HL-60 (cell line): ENCODE data around the gene MYO16.
A peak's percentile ranks its signal among the peaks of the same experiment; 100 is the strongest.

ENCODE experiments used
- DNase-seq, 2 experiments: peaks; one replicate each; pipeline ENCODE4 v3.0.0-alpha.2; 2010 to 2020; ENCODE audit warnings: low read depth in 1 of 2, low spot score in 1 of 2
- H3K27ac ChIP-seq: fragments of 250-450 bp; sonication (Bioruptor Pico); replicated peaks from 2 replicates; pipeline ENCODE4 v1.5.1; 2020; ENCODE audit warnings: mild to moderate bottlenecking, moderate library complexity
- H3K27me3 ChIP-seq: fragments of 250-450 bp; sonication (Bioruptor Pico); 2 replicates; pipeline ENCODE4 v1.5.1; 2021; ENCODE audit warnings: mild to moderate bottlenecking, moderate library complexity; ENCODE audit not compliant: insufficient read depth, poor library complexity, severe bottlenecking
- H3K4me3 ChIP-seq: replicated peaks from 2 replicates; pipeline ENCODE4 v1.5.1; 2011; ENCODE audit warnings: mild to moderate bottlenecking, control low read depth, low read length; ENCODE audit not compliant: insufficient read depth
- GABPA ChIP-seq: IDR thresholded peaks from 2 replicates; pipeline ENCODE4 v1.6.1; 2012; ENCODE audit warnings: low read depth
- POLR2AphosphoS5 ChIP-seq: IDR thresholded peaks from 2 replicates; pipeline ENCODE4 v1.6.1; 2012; ENCODE audit warnings: low read depth
- SPI1 ChIP-seq: IDR thresholded peaks from 2 replicates; pipeline ENCODE4 v1.6.1; 2012; ENCODE audit warnings: low read depth, mild to moderate bottlenecking, borderline replicate concordance
- TF ChIP-seq, protein P1 (sequence below): IDR thresholded peaks from one replicate; pipeline ENCODE4 v1.5.1; 2011; ENCODE audit warnings: low read length, control low read depth, inconsistent platforms; ENCODE audit not compliant: insufficient read depth
- TF ChIP-seq, protein P2 (sequence below): IDR thresholded peaks from 2 replicates; pipeline ENCODE4 v1.6.1; 2012; ENCODE audit warnings: low read depth; ENCODE audit not compliant: insufficient replicate concordance

The MYO16 gene

GRCh38 chr13:108962654-108963053 lies 333.2 kb downstream of the MYO16 start:
- no peak for DNase-seq
- TF ChIP-seq, protein P1, sequence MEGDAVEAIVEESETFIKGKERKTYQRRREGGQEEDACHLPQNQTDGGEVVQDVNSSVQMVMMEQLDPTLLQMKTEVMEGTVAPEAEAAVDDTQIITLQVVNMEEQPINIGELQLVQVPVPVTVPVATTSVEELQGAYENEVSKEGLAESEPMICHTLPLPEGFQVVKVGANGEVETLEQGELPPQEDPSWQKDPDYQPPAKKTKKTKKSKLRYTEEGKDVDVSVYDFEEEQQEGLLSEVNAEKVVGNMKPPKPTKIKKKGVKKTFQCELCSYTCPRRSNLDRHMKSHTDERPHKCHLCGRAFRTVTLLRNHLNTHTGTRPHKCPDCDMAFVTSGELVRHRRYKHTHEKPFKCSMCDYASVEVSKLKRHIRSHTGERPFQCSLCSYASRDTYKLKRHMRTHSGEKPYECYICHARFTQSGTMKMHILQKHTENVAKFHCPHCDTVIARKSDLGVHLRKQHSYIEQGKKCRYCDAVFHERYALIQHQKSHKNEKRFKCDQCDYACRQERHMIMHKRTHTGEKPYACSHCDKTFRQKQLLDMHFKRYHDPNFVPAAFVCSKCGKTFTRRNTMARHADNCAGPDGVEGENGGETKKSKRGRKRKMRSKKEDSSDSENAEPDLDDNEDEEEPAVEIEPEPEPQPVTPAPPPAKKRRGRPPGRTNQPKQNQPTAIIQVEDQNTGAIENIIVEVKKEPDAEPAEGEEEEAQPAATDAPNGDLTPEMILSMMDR, result no peak
- TF ChIP-seq SPI1, result no peak
- TF ChIP-seq, protein P2, sequence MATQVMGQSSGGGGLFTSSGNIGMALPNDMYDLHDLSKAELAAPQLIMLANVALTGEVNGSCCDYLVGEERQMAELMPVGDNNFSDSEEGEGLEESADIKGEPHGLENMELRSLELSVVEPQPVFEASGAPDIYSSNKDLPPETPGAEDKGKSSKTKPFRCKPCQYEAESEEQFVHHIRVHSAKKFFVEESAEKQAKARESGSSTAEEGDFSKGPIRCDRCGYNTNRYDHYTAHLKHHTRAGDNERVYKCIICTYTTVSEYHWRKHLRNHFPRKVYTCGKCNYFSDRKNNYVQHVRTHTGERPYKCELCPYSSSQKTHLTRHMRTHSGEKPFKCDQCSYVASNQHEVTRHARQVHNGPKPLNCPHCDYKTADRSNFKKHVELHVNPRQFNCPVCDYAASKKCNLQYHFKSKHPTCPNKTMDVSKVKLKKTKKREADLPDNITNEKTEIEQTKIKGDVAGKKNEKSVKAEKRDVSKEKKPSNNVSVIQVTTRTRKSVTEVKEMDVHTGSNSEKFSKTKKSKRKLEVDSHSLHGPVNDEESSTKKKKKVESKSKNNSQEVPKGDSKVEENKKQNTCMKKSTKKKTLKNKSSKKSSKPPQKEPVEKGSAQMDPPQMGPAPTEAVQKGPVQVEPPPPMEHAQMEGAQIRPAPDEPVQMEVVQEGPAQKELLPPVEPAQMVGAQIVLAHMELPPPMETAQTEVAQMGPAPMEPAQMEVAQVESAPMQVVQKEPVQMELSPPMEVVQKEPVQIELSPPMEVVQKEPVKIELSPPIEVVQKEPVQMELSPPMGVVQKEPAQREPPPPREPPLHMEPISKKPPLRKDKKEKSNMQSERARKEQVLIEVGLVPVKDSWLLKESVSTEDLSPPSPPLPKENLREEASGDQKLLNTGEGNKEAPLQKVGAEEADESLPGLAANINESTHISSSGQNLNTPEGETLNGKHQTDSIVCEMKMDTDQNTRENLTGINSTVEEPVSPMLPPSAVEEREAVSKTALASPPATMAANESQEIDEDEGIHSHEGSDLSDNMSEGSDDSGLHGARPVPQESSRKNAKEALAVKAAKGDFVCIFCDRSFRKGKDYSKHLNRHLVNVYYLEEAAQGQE, result no peak
- TF ChIP-seq POLR2AphosphoS5, result no peak
- TF ChIP-seq GABPA, result no peak
- no peak overlapping the region for H3K4me3 ChIP-seq
- H3K27me3 ChIP-seq, result no peaks in the 10 kb centered on the region
- no peak overlapping the region for H3K27ac ChIP-seq

GRCh38 chr13:108963276-108963810 lies 333.9 kb downstream of the MYO16 start:
- H3K4me3 ChIP-seq, result no peak overlapping the region
- no peak overlapping the region for H3K27ac ChIP-seq
- TF ChIP-seq, protein P2, result no peak
- TF ChIP-seq SPI1, result peak; percentile 36; the same call in 1 of the 2 replicates
- no peak for DNase-seq
- no peaks in the 10 kb centered on the region for H3K27me3 ChIP-seq

DNA sequence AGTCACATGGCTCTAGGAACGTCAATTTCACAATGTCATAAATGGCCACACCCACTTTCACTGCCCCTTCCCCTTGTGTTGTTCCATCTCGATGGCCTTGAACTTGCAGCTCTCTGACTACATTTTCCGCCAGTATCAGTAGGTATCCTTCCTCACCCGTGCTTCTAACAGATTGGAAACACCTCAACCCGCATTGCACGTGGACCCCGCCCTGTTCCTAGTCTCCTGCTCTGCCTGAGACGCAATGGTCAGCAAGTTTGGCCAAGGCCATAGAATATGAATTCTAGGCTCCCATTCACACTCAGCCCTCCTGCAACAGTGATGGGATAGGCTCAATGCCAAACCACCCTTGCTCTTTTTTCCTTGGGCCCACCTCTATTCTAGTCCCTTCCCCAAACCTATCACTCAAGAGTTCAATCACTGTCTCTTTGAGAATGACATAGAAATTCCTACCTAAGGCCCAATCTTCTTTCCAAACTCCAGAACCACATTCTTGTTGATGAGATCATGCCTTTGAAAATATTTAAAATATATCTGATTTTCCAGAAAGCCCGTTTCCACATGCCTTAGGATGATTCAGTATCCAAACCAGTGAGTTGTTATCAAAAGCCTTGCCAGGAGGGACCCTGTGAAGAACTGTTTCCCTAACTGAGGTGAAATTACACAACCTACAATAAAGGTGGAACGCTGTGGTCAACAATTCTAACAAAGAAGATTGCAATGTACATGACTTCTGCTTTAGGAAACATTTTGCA lies 334.6 kb downstream of the MYO16 start:
- TF ChIP-seq SPI1 (peak; percentile 45; the same call in 1 of the 2 replicates), POLR2AphosphoS5 (no peak)
- TF ChIP-seq, protein P1, result no peak
- Histone ChIP-seq H3K27ac (0 out of 2 replicates have a peak overlapping the region, but pooled peaks have one; percentile 6), H3K4me3 (no peak overlapping the region), H3K27me3 (no peaks in the 10 kb centered on the region)
- DNase-seq, result peak in 1 of 2 experiments; percentile 26

DNA sequence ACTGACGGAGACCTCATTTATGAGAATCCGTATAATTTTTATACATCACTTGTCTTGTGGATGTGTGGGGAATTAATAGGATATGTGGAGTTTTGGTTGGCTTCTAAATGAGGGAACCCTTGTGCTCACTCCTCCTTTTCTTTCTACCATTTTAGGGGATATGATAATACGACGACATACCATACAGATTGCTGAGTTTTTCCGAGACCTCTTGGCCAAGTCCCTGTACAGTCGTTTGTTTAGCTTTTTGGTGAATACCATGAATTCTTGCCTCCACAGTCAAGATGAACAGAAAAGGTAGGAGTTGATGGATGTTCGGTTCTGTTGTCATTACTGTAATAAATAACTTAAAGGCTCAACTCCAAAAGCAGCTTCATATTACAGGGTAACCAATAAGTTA lies 335.2 kb downstream of the MYO16 start:
- no peak overlapping the region for H3K4me3 ChIP-seq
- DNase-seq, result no peak
- 0 out of 2 replicates have a peak overlapping the region, but pooled peaks have one; percentile 6 for H3K27ac ChIP-seq
- TF ChIP-seq, protein P1, result no peak
- TF ChIP-seq POLR2AphosphoS5 (no peak), GABPA (no peak), SPI1 (no peak)
- TF ChIP-seq, protein P2, result no peak
- no peaks in the 10 kb centered on the region for H3K27me3 ChIP-seq
